MM.1S (cell line): Measurements from ENCODE around the gene EIF4EBP3.

Source experiments
- EZH2phosphoT487 ChIP-seq: fragments of 300-600 bp; sonication (generic); IDR thresholded peaks from 2 replicates; pipeline ENCODE4 v1.6.1; 2018; ENCODE audit warnings: antibody characterized with exemption, low read length
- TF ChIP-seq, protein P1 (sequence below): fragments of 300-600 bp; sonication (generic); IDR thresholded peaks from 2 replicates; pipeline ENCODE4 v1.5.1; 2016; ENCODE audit warnings: antibody characterized with exemption, low read length, mixed read lengths

- TF ChIP-seq, protein P1, sequence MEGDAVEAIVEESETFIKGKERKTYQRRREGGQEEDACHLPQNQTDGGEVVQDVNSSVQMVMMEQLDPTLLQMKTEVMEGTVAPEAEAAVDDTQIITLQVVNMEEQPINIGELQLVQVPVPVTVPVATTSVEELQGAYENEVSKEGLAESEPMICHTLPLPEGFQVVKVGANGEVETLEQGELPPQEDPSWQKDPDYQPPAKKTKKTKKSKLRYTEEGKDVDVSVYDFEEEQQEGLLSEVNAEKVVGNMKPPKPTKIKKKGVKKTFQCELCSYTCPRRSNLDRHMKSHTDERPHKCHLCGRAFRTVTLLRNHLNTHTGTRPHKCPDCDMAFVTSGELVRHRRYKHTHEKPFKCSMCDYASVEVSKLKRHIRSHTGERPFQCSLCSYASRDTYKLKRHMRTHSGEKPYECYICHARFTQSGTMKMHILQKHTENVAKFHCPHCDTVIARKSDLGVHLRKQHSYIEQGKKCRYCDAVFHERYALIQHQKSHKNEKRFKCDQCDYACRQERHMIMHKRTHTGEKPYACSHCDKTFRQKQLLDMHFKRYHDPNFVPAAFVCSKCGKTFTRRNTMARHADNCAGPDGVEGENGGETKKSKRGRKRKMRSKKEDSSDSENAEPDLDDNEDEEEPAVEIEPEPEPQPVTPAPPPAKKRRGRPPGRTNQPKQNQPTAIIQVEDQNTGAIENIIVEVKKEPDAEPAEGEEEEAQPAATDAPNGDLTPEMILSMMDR = no peak
- no peak for TF ChIP-seq EZH2phosphoT487
Measured at GRCh38 chr5:140557136-140557805, 9.8 kb downstream of the EIF4EBP3 start, which contains the start of gene SRA1.
